BLaER1 (cell line): ENCODE measurements around the gene LANCL2.

Experiments used
- H3K27ac ChIP-seq: shearing (Covaris generic); formaldehyde crosslinking; 2 replicates; pipeline ENCODE4 v1.8.1; 2022
- H3K27me3 ChIP-seq: shearing (Covaris generic); formaldehyde crosslinking; 2 replicates; pipeline ENCODE4 v1.8.1; 2022
- H3K36me3 ChIP-seq: shearing (Covaris generic); formaldehyde crosslinking; 2 replicates; pipeline ENCODE4 v1.8.1; 2022
- H3K4me1 ChIP-seq: shearing (Covaris generic); formaldehyde crosslinking; 2 replicates; pipeline ENCODE4 v1.8.1; 2022
- H3K4me2 ChIP-seq: shearing (Covaris generic); formaldehyde crosslinking; 2 replicates; pipeline ENCODE4 v1.8.1; 2022
- H3K4me3 ChIP-seq: shearing (Covaris generic); formaldehyde crosslinking; 2 replicates; pipeline ENCODE4 v1.8.1; 2022
- H3K9ac ChIP-seq: shearing (Covaris generic); formaldehyde crosslinking; 2 replicates; pipeline ENCODE4 v1.8.1; 2022
- H3K9me3 ChIP-seq: shearing (Covaris generic); formaldehyde crosslinking; 2 replicates; pipeline ENCODE4 v1.8.1; 2022
- H4K20me1 ChIP-seq: shearing (Covaris generic); formaldehyde crosslinking; 2 replicates; pipeline ENCODE4 v1.8.1; 2022
- Cebpa-rat ChIP-seq: shearing (Covaris generic); IDR thresholded peaks from 2 replicates; pipeline ENCODE4 v1.8.1; 2022

The LANCL2 gene, protein sequence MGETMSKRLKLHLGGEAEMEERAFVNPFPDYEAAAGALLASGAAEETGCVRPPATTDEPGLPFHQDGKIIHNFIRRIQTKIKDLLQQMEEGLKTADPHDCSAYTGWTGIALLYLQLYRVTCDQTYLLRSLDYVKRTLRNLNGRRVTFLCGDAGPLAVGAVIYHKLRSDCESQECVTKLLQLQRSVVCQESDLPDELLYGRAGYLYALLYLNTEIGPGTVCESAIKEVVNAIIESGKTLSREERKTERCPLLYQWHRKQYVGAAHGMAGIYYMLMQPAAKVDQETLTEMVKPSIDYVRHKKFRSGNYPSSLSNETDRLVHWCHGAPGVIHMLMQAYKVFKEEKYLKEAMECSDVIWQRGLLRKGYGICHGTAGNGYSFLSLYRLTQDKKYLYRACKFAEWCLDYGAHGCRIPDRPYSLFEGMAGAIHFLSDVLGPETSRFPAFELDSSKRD

DNA sequence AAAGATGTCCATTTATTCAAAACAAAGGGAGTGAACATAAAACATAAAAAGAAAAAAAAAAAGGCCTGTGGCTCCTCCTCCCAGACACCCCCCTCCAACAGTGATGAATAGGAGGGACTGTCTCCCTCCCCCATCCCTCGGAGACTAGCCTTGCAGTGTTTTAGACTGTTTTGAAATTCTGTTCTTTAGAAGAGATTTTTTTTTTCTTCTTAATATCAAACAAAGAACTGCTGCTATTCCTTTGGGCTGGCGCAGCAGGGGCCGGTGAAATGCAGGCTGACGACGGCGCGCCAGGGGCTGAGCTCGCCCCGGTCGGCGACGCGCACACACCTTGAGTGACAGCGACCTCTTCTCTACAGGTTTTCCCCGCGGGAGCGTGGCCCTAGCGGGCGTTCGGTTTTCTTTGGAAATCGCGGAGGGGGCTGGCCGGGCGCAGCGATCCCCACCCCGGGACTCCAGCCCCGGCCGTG is at the start of gene LANCL2:
Gene LANCL2, plus strand, starts transcription at position 133 of the 470 bp plus-strand sequence. CDS start 689 bp downstream, outside the sequence.
- Histone ChIP-seq H3K27me3 (no peaks in the 10 kb centered on the region), H3K4me3 (peak within 1 kb of the TSS; percentile 96), H3K9ac (peak within 1 kb of the TSS; percentile 99), H4K20me1 (no peaks in the 10 kb centered on the region), H3K27ac (peak within 1 kb of the TSS; percentile 100), H3K4me1 (peaks cover 29% of the 10 kb centered on the region), H3K4me2 (peak within 1 kb of the TSS; percentile 84), H3K9me3 (no peaks in the 10 kb centered on the region), H3K36me3 (no peaks in the 10 kb centered on the region)
- TF ChIP-seq Cebpa-rat, result no peak

DNA sequence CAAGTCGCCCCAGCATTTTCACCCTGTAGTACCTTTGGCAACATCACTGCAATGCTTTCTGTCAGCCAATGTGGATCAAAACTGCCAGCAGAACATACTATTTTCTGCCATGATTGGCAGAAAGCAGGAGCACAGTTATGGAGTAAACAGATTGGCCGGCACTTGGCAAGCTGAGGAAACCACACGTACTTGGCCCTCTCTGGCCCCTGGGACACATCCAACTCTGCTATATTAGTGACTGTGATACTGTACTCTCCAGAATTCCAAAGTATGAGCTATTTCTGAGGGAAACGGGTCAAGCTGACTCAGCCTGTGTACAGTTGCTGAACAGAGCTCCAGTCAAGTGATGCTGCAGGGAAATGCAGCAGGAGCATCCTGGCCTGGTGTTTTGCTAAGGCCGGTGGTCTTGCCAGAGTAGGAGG is 39.8 kb upstream of the LANCL2 start:
- H4K20me1 ChIP-seq, result no peaks in the 10 kb centered on the region

DNA sequence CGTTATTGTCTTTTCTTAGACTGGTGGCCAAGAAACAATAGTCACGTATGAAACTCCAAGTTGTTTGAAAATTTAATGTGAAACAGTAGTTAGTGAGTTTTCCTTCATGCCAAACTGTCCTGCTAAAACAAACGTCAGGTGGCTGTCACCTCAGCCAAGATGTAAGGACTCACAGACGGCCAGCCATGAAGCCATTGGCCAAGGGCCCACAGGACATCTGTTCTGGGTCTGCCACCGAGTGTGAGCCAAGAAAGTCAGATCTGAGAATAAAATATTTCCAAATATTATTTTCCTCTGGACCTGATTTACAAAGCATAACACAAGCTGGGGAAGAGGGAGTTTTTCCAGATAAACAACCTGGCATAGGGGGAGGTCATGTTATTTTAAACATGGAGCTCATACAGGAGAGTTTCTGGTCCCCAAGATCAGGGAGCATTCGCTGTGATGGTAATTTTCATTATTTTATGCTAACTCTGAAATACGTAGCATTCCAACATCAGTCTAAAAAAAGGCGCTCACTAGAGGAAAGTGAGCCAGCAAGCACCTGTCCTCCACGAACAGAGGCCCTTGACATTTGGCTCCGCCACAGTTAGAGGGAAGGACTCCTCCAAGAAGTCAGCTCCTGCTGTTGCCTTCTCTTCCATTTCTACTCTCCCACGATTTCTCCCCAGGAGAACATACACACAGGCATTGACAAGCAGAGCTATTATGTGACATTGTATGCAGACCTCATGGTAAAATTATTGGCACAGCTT is 38.9 kb upstream of the LANCL2 start:
- no peaks in the 10 kb centered on the region for H3K36me3 ChIP-seq
- no peak overlapping the region for H3K4me2 ChIP-seq
- no peak overlapping the region for H3K27ac ChIP-seq
- no peaks in the 10 kb centered on the region for H3K4me1 ChIP-seq
- H4K20me1 ChIP-seq, result no peaks in the 10 kb centered on the region
- H3K27me3 ChIP-seq, result no peaks in the 10 kb centered on the region
- H3K9me3 ChIP-seq, result no peaks in the 10 kb centered on the region
- H3K9ac ChIP-seq, result no peak overlapping the region
- TF ChIP-seq Cebpa-rat, result no peak
- H3K4me3 ChIP-seq, result no peak overlapping the region

More for the DNA sequence above, 39.8 kb upstream of the LANCL2 start:
- Histone ChIP-seq H3K27me3 (no peaks in the 10 kb centered on the region), H3K4me2 (no peak overlapping the region), H3K9me3 (no peaks in the 10 kb centered on the region), H3K27ac (no peak overlapping the region), H3K9ac (no peak overlapping the region), H3K4me3 (no peak overlapping the region), H3K4me1 (no peaks in the 10 kb centered on the region), H3K36me3 (no peaks in the 10 kb centered on the region)
- no peak for TF ChIP-seq Cebpa-rat

DNA sequence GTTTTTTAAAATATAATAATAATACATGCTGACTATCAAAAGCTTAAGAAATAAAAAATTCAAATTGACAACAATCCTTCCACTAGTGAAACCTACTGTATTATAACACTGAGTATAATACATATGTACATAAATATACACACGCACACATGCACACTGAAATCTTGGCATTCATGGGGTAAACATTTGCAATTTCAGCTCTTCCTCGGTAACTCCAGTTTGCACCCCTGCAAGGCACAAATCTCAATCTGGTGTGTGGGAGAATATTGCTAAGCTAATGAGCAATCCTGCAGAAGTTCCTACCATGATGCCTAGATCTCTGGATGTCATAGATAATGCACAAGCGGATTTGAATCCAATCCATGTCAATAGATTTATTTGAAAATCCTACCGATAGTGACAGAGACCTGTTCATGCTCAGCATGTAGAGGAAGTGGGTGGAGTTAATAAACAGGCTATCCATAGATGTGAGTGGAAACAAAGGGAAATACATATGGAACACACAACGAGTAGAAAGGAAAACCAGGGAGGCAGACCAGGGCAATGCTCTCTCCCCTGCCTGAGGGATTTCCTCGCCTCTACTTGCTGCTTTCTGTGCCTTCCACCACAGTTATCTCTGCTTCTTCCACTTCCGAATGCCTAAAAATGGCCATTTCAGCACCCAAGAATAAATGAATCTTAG is 38.1 kb upstream of the LANCL2 start:
- no peaks in the 10 kb centered on the region for H3K9me3 ChIP-seq
- no peak overlapping the region for H3K4me3 ChIP-seq
- no peak overlapping the region for H3K4me2 ChIP-seq
- H4K20me1 ChIP-seq, result no peaks in the 10 kb centered on the region
- no peak overlapping the region for H3K9ac ChIP-seq
- H3K4me1 ChIP-seq, result no peaks in the 10 kb centered on the region
- no peak for TF ChIP-seq Cebpa-rat
- H3K27ac ChIP-seq, result no peak overlapping the region
- no peaks in the 10 kb centered on the region for H3K27me3 ChIP-seq
- H3K36me3 ChIP-seq, result no peaks in the 10 kb centered on the region

DNA sequence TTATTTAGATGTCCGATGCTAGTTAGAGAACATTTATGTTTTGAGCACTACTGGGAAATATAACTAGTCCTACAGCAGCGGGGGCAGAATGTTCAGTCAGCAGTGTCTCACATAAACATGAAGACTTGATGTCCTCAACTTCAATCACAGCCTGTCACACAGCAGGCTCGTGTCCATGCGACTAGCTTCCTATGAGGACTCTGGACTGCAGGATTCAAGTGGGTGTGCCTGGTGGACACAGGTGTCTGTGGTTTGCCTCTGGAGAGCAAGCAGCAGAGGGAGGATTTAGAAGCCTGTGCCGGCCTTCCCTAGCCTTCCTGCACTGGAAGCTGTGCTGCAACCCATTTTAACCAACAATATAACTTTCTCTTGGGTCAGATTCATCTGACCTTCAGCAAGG is 30.0 kb upstream of the LANCL2 start:
- no peak overlapping the region for H3K27ac ChIP-seq
- no peak overlapping the region for H3K4me2 ChIP-seq
- no peaks in the 10 kb centered on the region for H3K4me1 ChIP-seq
- H4K20me1 ChIP-seq, result no peaks in the 10 kb centered on the region
- no peak overlapping the region for H3K4me3 ChIP-seq
- H3K36me3 ChIP-seq, result no peaks in the 10 kb centered on the region
- TF ChIP-seq Cebpa-rat, result no peak
- no peaks in the 10 kb centered on the region for H3K9me3 ChIP-seq
- no peak overlapping the region for H3K9ac ChIP-seq
- H3K27me3 ChIP-seq, result no peaks in the 10 kb centered on the region

DNA sequence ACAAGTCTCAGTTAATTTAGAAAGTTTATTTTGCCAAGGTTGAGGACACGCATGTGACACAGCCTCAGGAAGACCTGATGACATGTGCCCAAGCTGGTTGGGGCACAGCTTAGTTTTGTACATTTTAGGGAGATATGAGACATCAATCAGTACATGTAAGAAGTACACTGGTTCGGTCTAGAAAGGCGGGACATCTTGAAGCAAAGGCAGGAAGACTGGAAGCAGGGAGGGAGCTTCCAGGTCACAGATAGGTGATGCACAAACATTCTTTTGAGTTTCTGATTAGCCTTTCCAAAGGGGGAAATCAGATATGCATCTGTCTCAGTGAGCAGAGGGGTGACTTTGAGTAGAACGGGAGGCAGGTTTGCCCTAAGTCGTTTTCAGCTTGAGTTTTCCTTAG is 29.4 kb upstream of the LANCL2 start:
- Histone ChIP-seq H3K36me3 (no peaks in the 10 kb centered on the region), H3K4me3 (no peak overlapping the region), H3K4me2 (no peak overlapping the region), H3K4me1 (no peaks in the 10 kb centered on the region), H3K9ac (no peak overlapping the region), H3K27ac (no peak overlapping the region), H3K27me3 (no peaks in the 10 kb centered on the region), H3K9me3 (no peaks in the 10 kb centered on the region), H4K20me1 (no peaks in the 10 kb centered on the region)
- TF ChIP-seq Cebpa-rat, result no peak

DNA sequence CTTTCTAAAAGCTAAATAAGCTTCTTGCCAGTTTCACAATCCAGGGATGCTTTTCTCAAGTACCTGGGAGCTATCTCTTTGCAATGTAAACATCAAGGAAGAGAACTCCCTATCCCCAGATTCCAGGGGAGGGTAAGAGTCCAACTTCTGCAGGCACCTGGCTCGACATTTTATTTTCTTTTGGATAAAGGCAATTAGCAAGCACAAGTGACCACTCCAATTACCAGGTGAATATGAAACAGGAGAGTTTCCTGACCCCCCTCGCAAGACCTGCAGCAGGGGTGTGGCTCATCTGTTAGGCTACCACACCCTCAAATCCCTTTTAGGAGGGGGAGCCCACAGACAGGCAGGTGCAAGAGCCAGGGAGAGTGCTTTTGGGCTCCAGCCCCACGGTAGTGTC is 28.6 kb upstream of the LANCL2 start:
- Histone ChIP-seq H3K36me3 (no peaks in the 10 kb centered on the region), H3K9me3 (no peaks in the 10 kb centered on the region), H3K4me1 (no peaks in the 10 kb centered on the region), H4K20me1 (no peaks in the 10 kb centered on the region), H3K4me3 (no peak overlapping the region), H3K27me3 (no peaks in the 10 kb centered on the region), H3K4me2 (no peak overlapping the region), H3K27ac (no peak overlapping the region), H3K9ac (no peak overlapping the region)
- TF ChIP-seq Cebpa-rat, result no peak

DNA sequence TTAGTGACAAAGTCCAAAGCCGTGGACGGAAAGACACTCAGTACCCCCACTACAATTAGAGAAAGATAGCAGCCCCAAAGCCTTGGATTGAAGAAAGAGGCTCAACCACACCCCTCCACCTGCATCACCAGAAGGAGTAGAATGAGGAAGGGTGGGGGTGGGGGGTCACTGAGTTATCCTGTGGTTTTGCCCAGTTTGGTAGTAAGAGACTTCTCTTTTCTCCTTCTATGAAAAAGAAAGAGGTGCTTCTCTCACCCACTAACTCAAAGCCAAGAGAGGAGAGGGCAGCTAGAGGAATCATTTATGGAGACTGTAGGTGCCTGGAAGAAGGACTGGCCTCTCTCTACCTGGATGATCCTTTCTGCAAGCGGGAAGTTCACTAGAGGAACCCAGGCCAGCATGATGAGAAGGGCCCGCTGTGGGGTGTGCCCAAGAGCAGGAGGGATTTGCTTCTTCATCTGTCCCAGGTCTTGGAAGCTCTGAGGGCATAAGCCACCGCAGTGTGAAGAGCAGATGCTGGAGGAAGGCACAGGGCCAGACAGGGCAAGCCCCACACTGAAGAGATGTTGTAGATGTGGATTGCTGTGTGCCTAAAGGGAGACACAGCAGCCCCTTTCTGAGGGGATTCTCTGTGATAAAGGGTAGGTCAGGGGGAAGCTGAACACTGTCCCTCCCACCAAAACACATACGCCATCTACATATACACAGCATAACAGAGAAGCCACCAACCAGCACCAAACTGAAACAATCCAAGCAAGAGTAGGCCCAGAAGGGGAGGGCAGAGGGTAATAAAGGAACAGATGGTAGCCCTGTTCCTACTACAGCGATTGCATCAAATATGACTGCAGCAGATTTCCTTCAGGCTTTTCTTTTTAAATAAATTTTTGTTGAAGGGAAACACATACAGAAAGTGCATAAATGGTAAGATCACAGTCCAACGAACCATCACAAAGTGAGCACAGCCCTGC is 25.8 kb upstream of the LANCL2 start:
- TF ChIP-seq Cebpa-rat, result no peak
- Histone ChIP-seq H3K36me3 (no peaks in the 10 kb centered on the region), H3K4me2 (no peak overlapping the region)

More for the DNA sequence above, 25.8 kb upstream of the LANCL2 start:
- Histone ChIP-seq H3K9ac (no peak overlapping the region), H3K4me1 (no peaks in the 10 kb centered on the region), H4K20me1 (no peaks in the 10 kb centered on the region), H3K27ac (no peak overlapping the region), H3K9me3 (peaks cover 22% of the 10 kb centered on the region), H3K27me3 (no peaks in the 10 kb centered on the region), H3K4me3 (no peak overlapping the region)
